K562 (cell line): Measurements from ENCODE around the gene NRXN2. TPM values are rescaled to one million over a fixed set of nuclear protein-coding genes. Genes with fewer than 3 reads are reported as not detected.

Source experiments
- ATAC-seq: fragments of 200-7000 bp; cut with Tn5 transposase; 3 replicates; pipeline ENCODE4 v1.9.1; 2020; ENCODE audit warnings: moderate library complexity
- BruUV-seq: library from RNA; stranded (reverse); fragments of 400-500 nt; replicated peaks from 2 replicates; lab custom pipeline; 2021; lab: Mats Ljungman, UMichigan
- CTCF ChIA-PET: fragments of 300-600 bp; formaldehyde crosslinking; extraction: SDS; loops from one replicate; lab custom pipeline; 2021; ENCODE audit warnings: low intra/inter-chr PET ratio; lab: Yijun Ruan, JAX
- POLR2A ChIA-PET: fragments of 300-600, 350-650 bp; sonication (Branson Sonifier 250); formaldehyde crosslinking; extraction: SDS; loops from one replicate; lab custom pipeline; 2021; ENCODE audit warnings: antibody characterized with exemption, inconsistent platforms; lab: Yijun Ruan, JAX
- DNase-seq, 4 experiments: peaks; one replicate each; pipeline versions ENCODE4 v3.0.0 to v3.0.0-alpha.2; 2011 to 2018; ENCODE audit warnings: low spot score in 3 of 4, mixed read lengths in 3 of 4; ENCODE audit errors: extremely low read depth in 1 of 4
- FAIRE-seq: peaks from 2 replicates; lab custom pipeline; 2011; peaks lifted over from hg19 to GRCh38; lab: Jason Lieb, UNC
- H2AFZ ChIP-seq: 2 replicates; pipeline ENCODE4 v1.6.0; 2011; ENCODE audit warnings: low read depth, low read length, control low read depth, inconsistent platforms
- H3K27ac ChIP-seq: fragments of 200-600 bp; 3 replicates; pipeline ENCODE4 v1.8.0; 2011; ENCODE audit warnings: low read depth, mild to moderate bottlenecking, control low read depth, inconsistent platforms, low read length, moderate library complexity, mixed read lengths; ENCODE audit errors: extremely low read depth
- H3K27me3 ChIP-seq, 2 experiments: fragments of 300-600 bp in 1 of 2; 2 replicates in 1 of 2; 3 replicates in 1 of 2; pipeline versions ENCODE4 v1.6.0 to v1.8.0; 2011; ENCODE audit warnings: inconsistent platforms in 2 of 2, low read length in 2 of 2, mild to moderate bottlenecking in 1 of 2, mixed read lengths in 1 of 2, moderate library complexity in 1 of 2; ENCODE audit not compliant: control insufficient read depth in 2 of 2, insufficient read depth in 2 of 2
- H3K36me3 ChIP-seq: fragments of 300-600 bp; 3 replicates; pipeline ENCODE4 v1.8.0; 2011; ENCODE audit warnings: mild to moderate bottlenecking, low read length, inconsistent platforms; ENCODE audit not compliant: control insufficient read depth, insufficient read depth
- H3K4me1 ChIP-seq, 2 experiments: fragments of 200-600 bp in 1 of 2; replicated peaks in 1 of 2; 2 replicates in 1 of 2; 3 replicates in 1 of 2; pipeline versions ENCODE4 v1.5.1 to v1.8.0; 2011; ENCODE audit warnings: inconsistent platforms in 2 of 2, low read length in 2 of 2, mild to moderate bottlenecking in 1 of 2, mixed read lengths in 1 of 2, moderate library complexity in 1 of 2; ENCODE audit not compliant: control insufficient read depth in 2 of 2, insufficient read depth in 2 of 2
- H3K4me2 ChIP-seq: 2 replicates; pipeline ENCODE4 v1.6.1; 2011; ENCODE audit warnings: low read length, control low read depth, inconsistent platforms, mixed read lengths; ENCODE audit not compliant: insufficient read depth
- H3K4me3 ChIP-seq: fragments of 200-600 bp; sonication (generic), shearing (Covaris generic); 2 replicates; pipeline ENCODE4 v1.5.1; 2016; ENCODE audit warnings: control low read depth, inconsistent platforms
- H3K79me2 ChIP-seq: fragments of 200-600 bp; 3 replicates; pipeline ENCODE4 v1.8.0; 2011; ENCODE audit warnings: low read length, inconsistent platforms; ENCODE audit not compliant: control insufficient read depth, insufficient read depth
- H3K9ac ChIP-seq, 2 experiments: 2 replicates each; pipeline versions ENCODE4 v1.6.0 to v1.6.1; 2011; ENCODE audit warnings: low read depth in 2 of 2, low read length in 2 of 2, control low read depth in 1 of 2, inconsistent platforms in 1 of 2, mild to moderate bottlenecking in 1 of 2, mixed read lengths in 1 of 2; ENCODE audit not compliant: insufficient read depth in 1 of 2
- H3K9me1 ChIP-seq: one replicate; pipeline ENCODE4 v1.6.0; 2011; ENCODE audit warnings: inconsistent platforms, mild to moderate bottlenecking, low read length, moderate library complexity; ENCODE audit not compliant: control insufficient read depth, insufficient read depth
- H3K9me3 ChIP-seq: replicated peaks from 2 replicates; pipeline ENCODE4 v1.5.1; 2011; ENCODE audit warnings: low read depth, low read length, inconsistent platforms; ENCODE audit not compliant: control insufficient read depth, insufficient read depth
- H4K20me1 ChIP-seq: replicated peaks from 2 replicates; pipeline ENCODE4 v1.6.1; 2011; ENCODE audit warnings: low read length, inconsistent platforms, mixed read lengths; ENCODE audit not compliant: control insufficient read depth, insufficient read depth
- ARNT ChIP-seq, 2 experiments: fragments of 450-650 bp; IDR thresholded peaks; 2 replicates each; pipeline ENCODE4 v1.6.1; 2016; ENCODE audit warnings: mild to moderate bottlenecking in 1 of 2
- CHCHD3 ChIP-seq: fragments of 250-450 bp; sonication (Bioruptor Pico); IDR thresholded peaks from 2 replicates; pipeline ENCODE4 v2.1.2; 2022; ENCODE audit warnings: mild to moderate bottlenecking
- CXXC5 ChIP-seq: fragments of 250-450 bp; sonication (Bioruptor Pico); IDR thresholded peaks from 2 replicates; pipeline ENCODE4 v1.8.0; 2022; ENCODE audit warnings: inconsistent platforms, mild to moderate bottlenecking, moderate library complexity
- SMARCC2 ChIP-seq: fragments of 450-650 bp; IDR thresholded peaks from 2 replicates; pipeline ENCODE4 v1.6.1; 2017; ENCODE audit warnings: antibody characterized with exemption, moderate library complexity, mild to moderate bottlenecking, low read depth
- TCF7L2 ChIP-seq: fragments of 150-350 bp; IDR thresholded peaks from 2 replicates; pipeline ENCODE4 v1.6.1; 2016; ENCODE audit warnings: low read depth, mild to moderate bottlenecking, low read length, moderate library complexity
- ZHX1 ChIP-seq: fragments of 150-350 bp; conservative IDR thresholded peaks from 2 replicates; pipeline ENCODE4 v1.6.1; 2014; ENCODE audit warnings: low read length
- ZNF121 ChIP-seq: sonication (generic); formaldehyde crosslinking; conservative IDR thresholded peaks from 2 replicates; pipeline ENCODE4 v1.8.0; 2022; ENCODE audit warnings: missing genetic modification reagents
- ZNF398 ChIP-seq: fragments of 250-450 bp; sonication (Bioruptor Pico); IDR thresholded peaks from 2 replicates; pipeline ENCODE4 v1.8.0; 2021; ENCODE audit warnings: moderate library complexity, mild to moderate bottlenecking, inconsistent platforms
- ZNF57 ChIP-seq: fragments of 450-650 bp; formaldehyde crosslinking; IDR thresholded peaks from 2 replicates; pipeline ENCODE4 v1.4.0; 2020; ENCODE audit warnings: mild to moderate bottlenecking, moderate library complexity
- WGBS: fragments of 100-300 bp; shearing (Covaris generic); methylation state at CpG from one replicate; pipeline ENCODE4 v1.1.6; 2016; ENCODE audit warnings: low coverage, mixed read lengths; ENCODE audit not compliant: insufficient coverage; ENCODE audit errors: missing lambda C conversion rate; 5-methylcytosine and 5-hydroxymethylcytosine counted together
- in situ Hi-C: fragments of 300-500 bp; cut with MboI; formaldehyde crosslinking; loops from 4 replicates; pipeline ENCODE4 v1.15.0; 2018; ENCODE audit warnings: inconsistent platforms, mixed read lengths
- intact Hi-C: fragments of 100-400 bp; cut with micrococcal nuclease; formaldehyde crosslinking; loops from 2 replicates; pipeline ENCODE4 v1.14.2; 2022
- polyA plus RNA-seq, 8 experiments: library from polyadenylated mRNA; depleted of rRNA in 4 of 8; stranded (reverse) in 5 of 8; unstranded in 3 of 8; fragments of >200 nt; fragmentation: Nextera tagmentation in 2 of 8; fragmentation: Illumina TruSeq in 1 of 8; extraction: Ambion mirVana in 2 of 8; extraction: Trizol in 1 of 8; gene quantifications; 2 replicates each; pipeline versions ENCODE4 v1.2.1 to v1.2.3, GENCODE V29; 2011 to 2014; ENCODE audit warnings: inconsistent platforms in 1 of 8, missing spikeins in 1 of 8
- total RNA-seq, 7 experiments: library from RNA; depleted of rRNA in 6 of 7; stranded (reverse); fragments of >200 nt in 6 of 7; fragmentation: Illumina TruSeq in 2 of 7; extraction: Trizol in 2 of 7; gene quantifications; 2 replicates each; pipeline versions ENCODE4 v1.2.1 to v1.2.3, GENCODE V29; 2011 to 2021; ENCODE audit warnings: low replicate concordance in 1 of 7
- TF ChIP-seq, protein P1 (sequence below): fragments of 450-650 bp; IDR thresholded peaks from 2 replicates; pipeline ENCODE4 v1.6.1; 2016; ENCODE audit warnings: mild to moderate bottlenecking
- TF ChIP-seq, protein P2 (sequence below): sonication (generic); formaldehyde crosslinking; IDR thresholded peaks from 2 replicates; pipeline ENCODE4 v1.8.1; 2023; ENCODE audit warnings: mild to moderate bottlenecking, missing genetic modification reagents

The NRXN2 gene
- total and polyA plus RNA-seq, 9 of the 15 experiments (the other 6 are each of a cell fraction or from before 2014, with no cell fraction given) = 0.07 to 0.47 (median 0.15) TPM; not detected in 4

DNA sequence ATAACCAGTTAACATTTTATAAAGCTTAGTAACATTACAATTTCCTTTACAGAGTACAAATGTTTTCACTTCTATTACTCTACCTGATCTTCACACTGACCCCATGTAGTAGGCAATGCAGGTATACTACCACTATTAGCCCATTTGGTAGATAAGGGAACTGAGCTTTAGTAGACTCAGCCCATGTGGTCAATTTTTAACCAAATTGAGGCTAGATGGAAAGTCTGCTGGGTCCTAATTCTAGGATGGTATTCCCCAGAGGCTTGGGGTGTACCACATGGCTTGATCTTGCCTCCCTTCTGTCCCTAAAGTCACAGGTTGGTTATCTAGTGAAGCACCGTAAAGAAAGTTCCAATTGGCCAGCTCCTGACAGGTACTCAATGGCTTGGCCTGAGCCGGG lies 48.2 kb downstream of the NRXN2 start:
- H3K9ac ChIP-seq = no peak overlapping the region
- H4K20me1 ChIP-seq = peaks cover 3% of the 10 kb centered on the region; the same call in 1 of the 2 replicates
- FAIRE-seq = no peak
- H3K79me2 ChIP-seq = no peaks in the 10 kb centered on the region
- no TSS peak for BruUV-seq
- no peak for TF ChIP-seq ZNF398 (CRISPR knock-in tag)
- no peak for TF ChIP-seq ZNF57 (CRISPR knock-in tag)
- no peak for TF ChIP-seq ZHX1
- TF ChIP-seq TCF7L2 = no peak
- TF ChIP-seq CHCHD3 = no peak
- no peak for TF ChIP-seq ARNT (IDR thresholded peaks at IDR 0.05)
- no peak for TF ChIP-seq SMARCC2
- TF ChIP-seq, protein P1, sequence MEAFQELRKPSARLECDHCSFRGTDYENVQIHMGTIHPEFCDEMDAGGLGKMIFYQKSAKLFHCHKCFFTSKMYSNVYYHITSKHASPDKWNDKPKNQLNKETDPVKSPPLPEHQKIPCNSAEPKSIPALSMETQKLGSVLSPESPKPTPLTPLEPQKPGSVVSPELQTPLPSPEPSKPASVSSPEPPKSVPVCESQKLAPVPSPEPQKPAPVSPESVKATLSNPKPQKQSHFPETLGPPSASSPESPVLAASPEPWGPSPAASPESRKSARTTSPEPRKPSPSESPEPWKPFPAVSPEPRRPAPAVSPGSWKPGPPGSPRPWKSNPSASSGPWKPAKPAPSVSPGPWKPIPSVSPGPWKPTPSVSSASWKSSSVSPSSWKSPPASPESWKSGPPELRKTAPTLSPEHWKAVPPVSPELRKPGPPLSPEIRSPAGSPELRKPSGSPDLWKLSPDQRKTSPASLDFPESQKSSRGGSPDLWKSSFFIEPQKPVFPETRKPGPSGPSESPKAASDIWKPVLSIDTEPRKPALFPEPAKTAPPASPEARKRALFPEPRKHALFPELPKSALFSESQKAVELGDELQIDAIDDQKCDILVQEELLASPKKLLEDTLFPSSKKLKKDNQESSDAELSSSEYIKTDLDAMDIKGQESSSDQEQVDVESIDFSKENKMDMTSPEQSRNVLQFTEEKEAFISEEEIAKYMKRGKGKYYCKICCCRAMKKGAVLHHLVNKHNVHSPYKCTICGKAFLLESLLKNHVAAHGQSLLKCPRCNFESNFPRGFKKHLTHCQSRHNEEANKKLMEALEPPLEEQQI = no peak
- TF ChIP-seq CXXC5 (CRISPR knock-in tag) = no peak
- TF ChIP-seq, protein P2, sequence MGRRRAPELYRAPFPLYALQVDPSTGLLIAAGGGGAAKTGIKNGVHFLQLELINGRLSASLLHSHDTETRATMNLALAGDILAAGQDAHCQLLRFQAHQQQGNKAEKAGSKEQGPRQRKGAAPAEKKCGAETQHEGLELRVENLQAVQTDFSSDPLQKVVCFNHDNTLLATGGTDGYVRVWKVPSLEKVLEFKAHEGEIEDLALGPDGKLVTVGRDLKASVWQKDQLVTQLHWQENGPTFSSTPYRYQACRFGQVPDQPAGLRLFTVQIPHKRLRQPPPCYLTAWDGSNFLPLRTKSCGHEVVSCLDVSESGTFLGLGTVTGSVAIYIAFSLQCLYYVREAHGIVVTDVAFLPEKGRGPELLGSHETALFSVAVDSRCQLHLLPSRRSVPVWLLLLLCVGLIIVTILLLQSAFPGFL = no peak
- no peak for TF ChIP-seq ZNF121 (CRISPR knock-in tag)
- no peak overlapping the region for H2AFZ ChIP-seq
- intact Hi-C loops (no loop called here), in situ Hi-C loops (no loop called here)
- H3K36me3 ChIP-seq = no peaks in the 10 kb centered on the region
- no peak for ATAC-seq
- H3K4me1 ChIP-seq = peaks cover 0 to 5% of the 10 kb centered on the region in 2 experiments; a peak in 2 of 5 replicates
- no peaks in the 10 kb centered on the region for H3K9me1 ChIP-seq
- H3K27ac ChIP-seq = no peak overlapping the region
- WGBS = 0% methylated on average over 2 of the region's 2 CpGs
- CTCF ChIA-PET = no interaction called here
- no peak overlapping the region for H3K4me2 ChIP-seq
- DNase-seq = no peak
- no peak overlapping the region for H3K4me3 ChIP-seq
- POLR2A ChIA-PET = interaction anchor here (0.8 to 2.4 kb wide), 3 partner anchors 9 to 15 kb away, joined by 3 to 8 read pairs (median 6); no protein-coding TSS in a partner anchor
- H3K9me3 ChIP-seq = no peaks in the 10 kb centered on the region
- peaks cover 48 to 61% of the 10 kb centered on the region in 2 experiments; a peak in 4 of 5 replicates for H3K27me3 ChIP-seq
